IMR-90 (cell line): ENCODE measurements around the gene KATNA1. TPM values are rescaled to one million over a fixed set of nuclear protein-coding genes. Genes with fewer than 3 reads are reported as not detected.

Experiments used
- ATAC-seq: fragments of 200-7000 bp; cut with Tn5 transposase; 2 replicates; pipeline ENCODE4 v1.9.1; 2020; ENCODE audit warnings: low read depth, mild to moderate bottlenecking, moderate library complexity
- BruUV-seq: library from RNA; stranded (reverse); fragments of 400-500 nt; replicated peaks from 2 replicates; lab custom pipeline; 2021; lab: Mats Ljungman, UMichigan
- CTCF ChIA-PET: fragments of 300-600 bp; formaldehyde crosslinking; extraction: SDS; loops from one replicate; lab custom pipeline; 2021; ENCODE audit warnings: antibody characterized with exemption; lab: Yijun Ruan, JAX
- POLR2A ChIA-PET: fragments of 300-600 bp; sonication (Branson Sonifier 250); formaldehyde crosslinking; loops from one replicate; lab custom pipeline; 2022; ENCODE audit warnings: antibody characterized with exemption; ENCODE audit not compliant: unreplicated experiment; lab: Charles Lee
- DNase-seq: peaks from one replicate; pipeline ENCODE4 v3.0.0; 2013
- H2AFZ ChIP-seq: replicated peaks from 2 replicates; pipeline ENCODE3; 2013; ENCODE audit warnings: low read length, mild to moderate bottlenecking; ENCODE audit not compliant: poor library complexity
- H2AK5ac ChIP-seq: 2 replicates; pipeline ENCODE4 v1.6.1; 2013; ENCODE audit warnings: low read depth, low read length, inconsistent platforms
- H2AK9ac ChIP-seq: replicated peaks from 2 replicates; pipeline ENCODE3; 2013; ENCODE audit warnings: mild to moderate bottlenecking, low read depth, low read length, moderate library complexity; ENCODE audit not compliant: poor library complexity
- H2BK120ac ChIP-seq: 2 replicates; pipeline ENCODE4 v1.6.1; 2013; ENCODE audit warnings: low read depth, low read length, inconsistent platforms
- H2BK15ac ChIP-seq: 3 replicates; pipeline ENCODE4 v1.6.1; 2013; ENCODE audit warnings: low read depth, low read length, inconsistent platforms
- H2BK20ac ChIP-seq: 2 replicates; pipeline ENCODE4 v1.6.1; 2013; ENCODE audit warnings: low read depth, mild to moderate bottlenecking, inconsistent platforms, low read length, moderate library complexity
- H2BK5ac ChIP-seq: 2 replicates; pipeline ENCODE4 v1.6.1; 2013; ENCODE audit warnings: mild to moderate bottlenecking, low read depth, low read length, inconsistent platforms; ENCODE audit not compliant: poor library complexity, severe bottlenecking
- H3K14ac ChIP-seq: replicated peaks from 2 replicates; pipeline ENCODE4 v1.6.1; 2013; ENCODE audit warnings: low read depth, low read length, inconsistent platforms
- H3K18ac ChIP-seq: 2 replicates; pipeline ENCODE4 v1.6.1; 2013; ENCODE audit warnings: low read depth, low read length, control low read depth
- H3K23ac ChIP-seq: 2 replicates; pipeline ENCODE4 v1.6.1; 2013; ENCODE audit warnings: low read depth, low read length, inconsistent platforms
- H3K27ac ChIP-seq: 2 replicates; pipeline ENCODE4 v1.5.1; 2013; ENCODE audit warnings: mild to moderate bottlenecking, control low read depth, low read length; ENCODE audit not compliant: insufficient read depth
- H3K27me3 ChIP-seq: 2 replicates; pipeline ENCODE4 v1.6.1; 2013; ENCODE audit warnings: low read length; ENCODE audit not compliant: control insufficient read depth, insufficient read depth
- H3K36me3 ChIP-seq: 2 replicates; pipeline ENCODE4 v1.6.1; 2013; ENCODE audit warnings: low read length, mixed read lengths; ENCODE audit not compliant: control insufficient read depth, insufficient read depth
- H3K4ac ChIP-seq: 2 replicates; pipeline ENCODE4 v1.6.1; 2013; ENCODE audit warnings: low read depth, low read length, inconsistent platforms
- H3K4me1 ChIP-seq: 2 replicates; pipeline ENCODE4 v1.6.1; 2013; ENCODE audit warnings: low read length, mixed read lengths; ENCODE audit not compliant: control insufficient read depth, insufficient read depth
- H3K4me2 ChIP-seq: 2 replicates; pipeline ENCODE4 v1.6.1; 2013; ENCODE audit warnings: low read depth, mild to moderate bottlenecking, control low read depth, low read length, moderate library complexity
- H3K4me3 ChIP-seq: 2 replicates; pipeline ENCODE4 v1.5.1; 2013; ENCODE audit warnings: low read depth, mild to moderate bottlenecking, control low read depth, low read length, moderate library complexity; ENCODE audit not compliant: insufficient read depth
- H3K56ac ChIP-seq: 2 replicates; pipeline ENCODE4 v1.6.1; 2013; ENCODE audit warnings: low read length, inconsistent platforms; ENCODE audit not compliant: insufficient read depth; ENCODE audit errors: extremely low read depth
- H3K79me1 ChIP-seq, 2 experiments: 2 replicates each; pipeline ENCODE4 v1.6.1; 2013; ENCODE audit warnings: low read length in 2 of 2, inconsistent platforms in 1 of 2, low read depth in 1 of 2
- H3K9ac ChIP-seq: 2 replicates; pipeline ENCODE4 v1.6.1; 2013; ENCODE audit warnings: low read depth, low read length, control low read depth
- H3K9me1 ChIP-seq: 2 replicates; pipeline ENCODE4 v1.6.1; 2013; ENCODE audit warnings: low read length, inconsistent platforms; ENCODE audit not compliant: insufficient read depth
- H3K9me3 ChIP-seq: 2 replicates; pipeline ENCODE4 v1.6.1; 2013; ENCODE audit warnings: low read length; ENCODE audit not compliant: control insufficient read depth, insufficient read depth
- H4K20me1 ChIP-seq: 2 replicates; pipeline ENCODE4 v1.6.1; 2013; ENCODE audit warnings: low read length, inconsistent platforms; ENCODE audit not compliant: insufficient read depth
- H4K5ac ChIP-seq: 2 replicates; pipeline ENCODE4 v1.6.1; 2013; ENCODE audit warnings: mild to moderate bottlenecking, low read depth, low read length, control low read depth
- H4K8ac ChIP-seq, 2 experiments: 2 replicates each; pipeline ENCODE4 v1.6.1; 2013; ENCODE audit warnings: low read depth in 2 of 2, low read length in 2 of 2, control low read depth in 1 of 2, inconsistent platforms in 1 of 2
- H4K91ac ChIP-seq: 2 replicates; pipeline ENCODE4 v1.6.1; 2013; ENCODE audit warnings: low read depth, low read length, inconsistent platforms; ENCODE audit not compliant: insufficient read depth
- CEBPB ChIP-seq: IDR thresholded peaks from 2 replicates; pipeline ENCODE4 v1.6.1; 2012; ENCODE audit warnings: low read depth, low read length, improper control_type of control experiment
- CTCF ChIP-seq: conservative IDR thresholded peaks from 2 replicates; pipeline ENCODE4 v1.5.1; 2012; ENCODE audit warnings: mild to moderate bottlenecking, low read depth, low read length, improper control_type of control experiment
- MAFK ChIP-seq: IDR thresholded peaks from 2 replicates; pipeline ENCODE4 v1.6.1; 2012; ENCODE audit warnings: low read depth, low read length, improper control_type of control experiment
- RAD21 ChIP-seq: IDR thresholded peaks from 2 replicates; pipeline ENCODE4 v1.6.1; 2012; ENCODE audit warnings: low read length, improper control_type of control experiment
- RCOR1 ChIP-seq: IDR thresholded peaks from 2 replicates; pipeline ENCODE4 v1.6.1; 2012; ENCODE audit warnings: mild to moderate bottlenecking, low read length, improper control_type of control experiment; ENCODE audit not compliant: insufficient replicate concordance
- RFX5 ChIP-seq: IDR thresholded peaks from 2 replicates; pipeline ENCODE4 v1.8.0; 2012; ENCODE audit warnings: low read depth, mild to moderate bottlenecking, low read length, moderate library complexity
- SMC3 ChIP-seq: fragments of 150-350 bp; IDR thresholded peaks from 2 replicates; pipeline ENCODE4 v1.6.1; 2016; ENCODE audit warnings: low read depth, mild to moderate bottlenecking, antibody characterized with exemption, low read length, moderate library complexity
- dilution Hi-C: fragments of 300-500 bp; cut with HindIII; formaldehyde crosslinking; loops from one replicate; pipeline ENCODE4 v1.14.3; 2018; ENCODE audit warnings: low sequenced_read_pairs; ENCODE audit not compliant: unreplicated experiment
- in situ Hi-C: fragments of 300-500 bp; cut with MboI; formaldehyde crosslinking; loops from 3 replicates; pipeline ENCODE4 v1.14.3; 2019; ENCODE audit warnings: low sequenced_read_pairs, inconsistent platforms, mixed read lengths
- intact Hi-C: fragments of 100-400 bp; cut with micrococcal nuclease; formaldehyde crosslinking; loops from 2 replicates; pipeline ENCODE4 v1.10.0; 2022
- polyA plus RNA-seq, 3 experiments: library from polyadenylated mRNA; depleted of rRNA; stranded (reverse); fragments of >200 nt; gene quantifications; 2 replicates each; pipeline ENCODE4 v1.2.3, GENCODE V29; 2012; ENCODE audit warnings: low replicate concordance in 1 of 3
- total RNA-seq: library from RNA; depleted of rRNA; stranded (reverse); fragments of >200 nt; gene quantifications from 2 replicates; pipeline ENCODE4 v1.2.3, GENCODE V29; 2012

The KATNA1 gene
- total and polyA plus RNA-seq, 2 of the 4 experiments (the other 2 are of a cell fraction) = 15.3 to 24.6 TPM

- TF ChIP-seq RCOR1 (no peak), RAD21 (no peak), MAFK (no peak), SMC3 (no peak), CTCF (no peak), CEBPB (no peak), RFX5 (no peak)
- dilution Hi-C loops = no loop called here
These were observed 32.7 kb upstream of the KATNA1 start for GRCh38 chr6:149681209-149681608.

More at GRCh38 chr6:149681209-149681608, 32.7 kb upstream of the KATNA1 start:
- Histone ChIP-seq H3K4me2 (no peak overlapping the region), H4K5ac (no peak overlapping the region), H2BK15ac (no peak overlapping the region), H2AK9ac (no peak overlapping the region), H4K91ac (no peak overlapping the region), H3K9ac (no peak overlapping the region), H3K36me3 (peaks cover 28% of the 10 kb centered on the region), H4K20me1 (peaks cover 16% of the 10 kb centered on the region), H3K18ac (no peak overlapping the region), H3K56ac (no peak overlapping the region), H3K27ac (no peak overlapping the region), H2BK20ac (no peak overlapping the region), H3K4me3 (no peak overlapping the region), H3K27me3 (no peaks in the 10 kb centered on the region), H2BK120ac (no peak overlapping the region), H2BK5ac (no peak overlapping the region), H3K79me1 (peaks cover 20 to 40% of the 10 kb centered on the region in 2 experiments), H4K8ac (no peak overlapping the region), H3K23ac (no peak overlapping the region), H3K4ac (no peak overlapping the region), H2AFZ (no peak overlapping the region), H3K4me1 (no peaks in the 10 kb centered on the region), H3K9me1 (peaks cover 5% of the 10 kb centered on the region), H3K9me3 (no peaks in the 10 kb centered on the region), H2AK5ac (no peak overlapping the region), H3K14ac (no peak overlapping the region)
- in situ Hi-C loops = no loop called here
- intact Hi-C loops = no loop called here
- ChIA-PET CTCF (no interaction called here), POLR2A (no interaction called here)
- ATAC-seq = no peak
- no TSS peak for BruUV-seq
- no peak for DNase-seq
